Adipocyte (in vitro differentiated cells): ENCODE data around the gene HLCS.

Experiments used
- DNase-seq: peaks from one replicate; pipeline ENCODE4 v3.0.0-alpha.2; 2015; ENCODE audit warnings: low read depth
- H3K27me3 ChIP-seq: replicated peaks from 2 replicates; pipeline ENCODE4 v1.7.0; 2013; ENCODE audit warnings: mild to moderate bottlenecking, low read length, moderate library complexity; ENCODE audit not compliant: control insufficient read depth, insufficient read depth
- H3K36me3 ChIP-seq: 2 replicates; pipeline ENCODE4 v1.7.0; 2013; ENCODE audit warnings: low read length, mild to moderate bottlenecking, moderate library complexity; ENCODE audit not compliant: control insufficient read depth, insufficient read depth, severe bottlenecking
- H3K4me1 ChIP-seq: 2 replicates; pipeline ENCODE4 v1.7.0; 2013; ENCODE audit warnings: mild to moderate bottlenecking, low read length, moderate library complexity; ENCODE audit not compliant: control insufficient read depth, insufficient read depth
- H3K4me3 ChIP-seq: 2 replicates; pipeline ENCODE4 v1.7.0; 2013; ENCODE audit warnings: mild to moderate bottlenecking, low read length, moderate library complexity
- H3K9ac ChIP-seq: 2 replicates; pipeline ENCODE4 v1.7.0; 2013; ENCODE audit warnings: mild to moderate bottlenecking, low read length, moderate library complexity
- H3K9me3 ChIP-seq: 2 replicates; pipeline ENCODE4 v1.7.0; 2013; ENCODE audit warnings: mild to moderate bottlenecking, low read length, moderate library complexity; ENCODE audit not compliant: control insufficient read depth

HLCS gene

GRCh38 chr21:36981049-36981391 lies 14.6 kb upstream of the HLCS start:
- no peak for DNase-seq
- Histone ChIP-seq H3K27me3 (no peaks in the 10 kb centered on the region), H3K9ac (no peak overlapping the region), H3K4me1 (peaks cover 24% of the 10 kb centered on the region), H3K4me3 (peak overlapping the region; percentile 79), H3K9me3 (no peaks in the 10 kb centered on the region), H3K36me3 (no peaks in the 10 kb centered on the region)

- DNase-seq, result no peak
- Histone ChIP-seq H3K27me3 (no peaks in the 10 kb centered on the region), H3K9me3 (no peaks in the 10 kb centered on the region), H3K9ac (peak overlapping the region; percentile 72), H3K4me3 (peak overlapping the region; percentile 79), H3K4me1 (peaks cover 24% of the 10 kb centered on the region), H3K36me3 (no peaks in the 10 kb centered on the region)
These were observed 14.0 kb upstream of the HLCS start for GRCh38 chr21:36980280-36981048.

GRCh38 chr21:36976882-36977651 lies 10.6 kb upstream of the HLCS start:
- Histone ChIP-seq H3K9ac (peak overlapping the region; percentile 16), H3K27me3 (no peaks in the 10 kb centered on the region), H3K4me3 (peak overlapping the region; percentile 4), H3K36me3 (no peaks in the 10 kb centered on the region), H3K9me3 (no peaks in the 10 kb centered on the region), H3K4me1 (peaks cover 19% of the 10 kb centered on the region)
- DNase-seq, result peak; percentile 87

GRCh38 chr21:36976228-36976861 lies 9.9 kb upstream of the HLCS start:
- Histone ChIP-seq H3K36me3 (no peaks in the 10 kb centered on the region), H3K27me3 (no peaks in the 10 kb centered on the region), H3K4me3 (peak overlapping the region; percentile 4), H3K9me3 (no peaks in the 10 kb centered on the region), H3K4me1 (peaks cover 19% of the 10 kb centered on the region), H3K9ac (peak overlapping the region; percentile 16)
- no peak for DNase-seq

- H3K9ac ChIP-seq, result no peak overlapping the region
- no peaks in the 10 kb centered on the region for H3K36me3 ChIP-seq
- H3K9me3 ChIP-seq, result no peaks in the 10 kb centered on the region
- DNase-seq, result no peak
- H3K4me3 ChIP-seq, result no peak overlapping the region
- peaks cover 11% of the 10 kb centered on the region for H3K4me1 ChIP-seq
- H3K27me3 ChIP-seq, result no peaks in the 10 kb centered on the region
These were observed 8.4 kb upstream of the HLCS start for GRCh38 chr21:36974851-36975192.

- H3K9me3 ChIP-seq, result no peaks in the 10 kb centered on the region
- no peak for DNase-seq
- H3K27me3 ChIP-seq, result no peaks in the 10 kb centered on the region
- no peaks in the 10 kb centered on the region for H3K36me3 ChIP-seq
- H3K4me3 ChIP-seq, result no peak overlapping the region
- no peak overlapping the region for H3K9ac ChIP-seq
- H3K4me1 ChIP-seq, result peaks cover 11% of the 10 kb centered on the region
These were observed 7.7 kb upstream of the HLCS start for GRCh38 chr21:36973986-36974850.

GRCh38 chr21:36968976-36969375 lies 2.5 kb upstream of the HLCS start:
- no peaks in the 10 kb centered on the region for H3K27me3 ChIP-seq
- no peak for DNase-seq
- H3K4me3 ChIP-seq, result no peak overlapping the region
- H3K9ac ChIP-seq, result no peak overlapping the region
- no peaks in the 10 kb centered on the region for H3K9me3 ChIP-seq
- H3K4me1 ChIP-seq, result peaks cover 9% of the 10 kb centered on the region
- H3K36me3 ChIP-seq, result no peaks in the 10 kb centered on the region

GRCh38 chr21:36968414-36968813 lies 1.9 kb upstream of the HLCS start:
- Histone ChIP-seq H3K4me1 (peaks cover 9% of the 10 kb centered on the region), H3K36me3 (no peaks in the 10 kb centered on the region), H3K27me3 (no peaks in the 10 kb centered on the region), H3K9ac (no peak overlapping the region), H3K4me3 (no peak overlapping the region), H3K9me3 (no peaks in the 10 kb centered on the region)
- no peak for DNase-seq

- DNase-seq, result peak; percentile 28
- H3K9ac ChIP-seq, result peak overlapping the region; percentile 82
- H3K4me1 ChIP-seq, result peaks cover 9% of the 10 kb centered on the region
- H3K9me3 ChIP-seq, result no peaks in the 10 kb centered on the region
- H3K4me3 ChIP-seq, result peak overlapping the region; percentile 78
- H3K36me3 ChIP-seq, result no peaks in the 10 kb centered on the region
- H3K27me3 ChIP-seq, result no peaks in the 10 kb centered on the region
These were observed 626 bp upstream of the HLCS start for GRCh38 chr21:36966821-36967768.

GRCh38 chr21:36965720-36966065 lies 776 bp downstream of the HLCS start:
- DNase-seq, result no peak
- H3K9ac ChIP-seq, result peak overlapping the region; percentile 88

More at GRCh38 chr21:36965720-36966065, 776 bp downstream of the HLCS start:
- H3K36me3 ChIP-seq, result peaks cover 8% of the 10 kb centered on the region
- no peaks in the 10 kb centered on the region for H3K9me3 ChIP-seq
- H3K4me3 ChIP-seq, result peak overlapping the region; percentile 86
- H3K4me1 ChIP-seq, result peaks cover 9% of the 10 kb centered on the region
- H3K27me3 ChIP-seq, result no peaks in the 10 kb centered on the region
